K562 (cell line): ENCODE results near the gene TRPV6. TPM values are rescaled to one million over a fixed set of nuclear protein-coding genes. Genes with fewer than 3 reads are reported as not detected.

Experiments used
- ASH1L ChIP-seq: fragments of 450-650 bp; IDR thresholded peaks from 2 replicates; pipeline ENCODE4 v1.6.1; 2018; ENCODE audit warnings: borderline replicate concordance, mild to moderate bottlenecking, low read depth; ENCODE audit not compliant: partially characterized antibody
- RBM25 ChIP-seq: fragments of 200-400 bp; formaldehyde crosslinking; IDR thresholded peaks from 2 replicates; pipeline ENCODE4 v1.6.1; 2018; ENCODE audit warnings: low read length, low read depth, moderate library complexity; ENCODE audit not compliant: severe bottlenecking
- REST ChIP-seq, 2 experiments: fragments of 450-650 bp; formaldehyde crosslinking in 1 of 2; IDR thresholded peaks; 2 replicates each; pipeline versions ENCODE4 v1.4.0 to v1.6.1; 2014 to 2020; ENCODE audit warnings: mild to moderate bottlenecking in 2 of 2, borderline replicate concordance in 1 of 2, low read depth in 1 of 2
- TRIM28 ChIP-seq: fragments of 450-650 bp; IDR thresholded peaks from 2 replicates; pipeline ENCODE4 v1.6.1; 2017
- ZNF277 ChIP-seq: fragments of 250-450 bp; sonication (Bioruptor Pico); IDR thresholded peaks from 2 replicates; pipeline ENCODE4 v1.8.0; 2022; ENCODE audit warnings: inconsistent platforms, mild to moderate bottlenecking, moderate library complexity, borderline replicate concordance
- ZNF766 ChIP-seq: fragments of 200-800 bp; sonication (Bioruptor generic); conservative IDR thresholded peaks from 2 replicates; pipeline ENCODE4 v1.6.1; 2016; ENCODE audit warnings: missing genetic modification characterization, missing compliant biosample characterization
- polyA plus RNA-seq, 8 experiments: library from polyadenylated mRNA; depleted of rRNA in 4 of 8; stranded (reverse) in 5 of 8; unstranded in 3 of 8; fragments of >200 nt; fragmentation: Nextera tagmentation in 2 of 8; fragmentation: Illumina TruSeq in 1 of 8; extraction: Ambion mirVana in 2 of 8; extraction: Trizol in 1 of 8; gene quantifications; 2 replicates each; pipeline versions ENCODE4 v1.2.1 to v1.2.3, GENCODE V29; 2011 to 2014; ENCODE audit warnings: inconsistent platforms in 1 of 8, missing spikeins in 1 of 8
- total RNA-seq, 7 experiments: library from RNA; depleted of rRNA in 6 of 7; stranded (reverse); fragments of >200 nt in 6 of 7; fragmentation: Illumina TruSeq in 2 of 7; extraction: Trizol in 2 of 7; gene quantifications; 2 replicates each; pipeline versions ENCODE4 v1.2.1 to v1.2.3, GENCODE V29; 2011 to 2021; ENCODE audit warnings: low replicate concordance in 1 of 7

The TRPV6 gene
- total and polyA plus RNA-seq, 9 of the 15 experiments (the other 6 are each of a cell fraction or from before 2014, with no cell fraction given): 0.04 to 0.36 (median 0.11) TPM

- no peak for TF ChIP-seq REST (IDR thresholded peaks at IDR 0.05; ENCODE audit: borderline replicate concordance)
- no peak for TF ChIP-seq REST (CRISPR knock-in tag; IDR thresholded peaks at IDR 0.05; ENCODE audit: low read depth)
- TF ChIP-seq ASH1L: no peak
- no peak for TF ChIP-seq ZNF277
- no peak for TF ChIP-seq RBM25
- no peak for TF ChIP-seq ZNF766 (CRISPR knock-in tag)
- TF ChIP-seq TRIM28: no peak
Observed at GRCh38 chr7:142916508-142916907, 31.0 kb upstream of the TRPV6 start (continued).
